H9 (cell line): ENCODE results near the gene ZNF396. TPM values are rescaled to one million over a fixed set of nuclear protein-coding genes. Genes with fewer than 3 reads are reported as not detected.

Experiments used
- DNase-seq: peaks from one replicate; pipeline ENCODE4 v3.0.0-alpha.2; 2017
- H2AFZ ChIP-seq: one replicate; pipeline ENCODE4 v1.6.1; 2013; ENCODE audit warnings: mild to moderate bottlenecking, low read length, control low read depth, moderate library complexity
- H2AK5ac ChIP-seq: 2 replicates; pipeline ENCODE4 v1.6.1; 2013; ENCODE audit warnings: low read length, control low read depth, mixed read lengths; ENCODE audit not compliant: insufficient read length
- H2BK120ac ChIP-seq: one replicate; pipeline ENCODE4 v1.6.1; 2013; ENCODE audit warnings: low read depth, mild to moderate bottlenecking, low read length, control low read depth, inconsistent platforms; ENCODE audit not compliant: poor library complexity, severe bottlenecking
- H2BK12ac ChIP-seq: 2 replicates; pipeline ENCODE4 v1.6.1; 2013; ENCODE audit warnings: low read length, control low read depth, mixed read lengths, low read depth; ENCODE audit not compliant: insufficient read length
- H2BK15ac ChIP-seq: 2 replicates; pipeline ENCODE4 v1.6.1; 2013; ENCODE audit warnings: low read depth, low read length, control low read depth
- H2BK20ac ChIP-seq: one replicate; pipeline ENCODE4 v1.6.1; 2013; ENCODE audit warnings: low read depth, mild to moderate bottlenecking, low read length, control low read depth, inconsistent platforms; ENCODE audit not compliant: poor library complexity, severe bottlenecking
- H2BK5ac ChIP-seq: 2 replicates; pipeline ENCODE4 v1.6.1; 2013; ENCODE audit warnings: low read length, control low read depth, mixed read lengths; ENCODE audit not compliant: insufficient read length
- H3K14ac ChIP-seq: 2 replicates; pipeline ENCODE4 v1.6.1; 2013; ENCODE audit warnings: low read length, control low read depth; ENCODE audit not compliant: insufficient read depth
- H3K18ac ChIP-seq: 2 replicates; pipeline ENCODE4 v1.6.1; 2013; ENCODE audit warnings: low read depth, mild to moderate bottlenecking, mixed read lengths, low read length, control low read depth; ENCODE audit not compliant: insufficient read length
- H3K23ac ChIP-seq: 2 replicates; pipeline ENCODE4 v1.6.1; 2013; ENCODE audit warnings: low read length, control low read depth, mixed read lengths, low read depth; ENCODE audit not compliant: insufficient read length
- H3K23me2 ChIP-seq: 2 replicates; pipeline ENCODE4 v1.6.1; 2013; ENCODE audit warnings: low read depth, mild to moderate bottlenecking, mixed read lengths, low read length, control low read depth; ENCODE audit not compliant: insufficient read length, poor library complexity, severe bottlenecking
- H3K27ac ChIP-seq: 2 replicates; pipeline ENCODE4 v1.5.1; 2013; ENCODE audit warnings: low read length, control low read depth, mixed read lengths, low read depth; ENCODE audit not compliant: insufficient read length
- H3K27me3 ChIP-seq: 2 replicates; pipeline ENCODE4 v1.6.1; 2013; ENCODE audit warnings: low read length, control low read depth, inconsistent platforms; ENCODE audit not compliant: insufficient read depth
- H3K4ac ChIP-seq: 2 replicates; pipeline ENCODE4 v1.6.1; 2013; ENCODE audit warnings: low read depth, mild to moderate bottlenecking, control low read depth, inconsistent platforms, low read length, moderate library complexity
- H3K4me1 ChIP-seq: 2 replicates; pipeline ENCODE4 v1.6.1; 2013; ENCODE audit warnings: low read length, control low read depth, inconsistent platforms; ENCODE audit not compliant: insufficient read depth
- H3K4me2 ChIP-seq: 2 replicates; pipeline ENCODE4 v1.6.1; 2013; ENCODE audit warnings: low read length, control low read depth, mixed read lengths; ENCODE audit not compliant: insufficient read length, insufficient read depth
- H3K56ac ChIP-seq: 2 replicates; pipeline ENCODE4 v1.6.1; 2013; ENCODE audit warnings: low read depth, mild to moderate bottlenecking, mixed read lengths, low read length, control low read depth; ENCODE audit not compliant: insufficient read length
- H3K79me1 ChIP-seq: 2 replicates; pipeline ENCODE4 v1.6.1; 2013; ENCODE audit warnings: low read depth, mild to moderate bottlenecking, moderate library complexity, low read length, control low read depth, inconsistent platforms; ENCODE audit not compliant: insufficient read depth, poor library complexity, severe bottlenecking
- H3K79me2 ChIP-seq: 2 replicates; pipeline ENCODE4 v1.6.1; 2013; ENCODE audit warnings: low read length, control low read depth, inconsistent platforms; ENCODE audit not compliant: insufficient read depth
- H3K9ac ChIP-seq: 2 replicates; pipeline ENCODE4 v1.6.1; 2013; ENCODE audit warnings: low read length, control low read depth, mixed read lengths; ENCODE audit not compliant: insufficient read length; ENCODE audit errors: extremely low read depth
- H3K9me3 ChIP-seq: one replicate; pipeline ENCODE4 v1.6.1; 2013; ENCODE audit warnings: low read depth, low read length, inconsistent platforms; ENCODE audit not compliant: control insufficient read depth
- H3T11ph ChIP-seq: one replicate; pipeline ENCODE4 v1.6.1; 2013; ENCODE audit warnings: mild to moderate bottlenecking, low read length, control low read depth, inconsistent platforms
- H4K20me1 ChIP-seq: one replicate; pipeline ENCODE4 v1.6.1; 2013; ENCODE audit not compliant: control insufficient read depth, insufficient read length, insufficient read depth
- H4K5ac ChIP-seq: 2 replicates; pipeline ENCODE4 v1.6.1; 2013; ENCODE audit warnings: low read depth, mild to moderate bottlenecking, mixed read lengths, low read length, control low read depth; ENCODE audit not compliant: insufficient read length
- H4K8ac ChIP-seq: replicated peaks from 2 replicates; pipeline ENCODE4 v1.6.1; 2013; ENCODE audit warnings: low read length, control low read depth, mixed read lengths, low read depth; ENCODE audit not compliant: insufficient read length
- H4K91ac ChIP-seq: 2 replicates; pipeline ENCODE4 v1.6.1; 2013; ENCODE audit warnings: low read depth, mild to moderate bottlenecking, moderate library complexity, mixed read lengths, low read length, control low read depth; ENCODE audit not compliant: insufficient read length
- H3K27ac Mint-ChIP-seq, 3 experiments: 2 replicates in 2 of 3; 3 replicates in 1 of 3; pipeline ENCODE4 v1.8.0; 2020 to 2021; ENCODE audit warnings: mixed read lengths in 3 of 3, mild to moderate bottlenecking in 1 of 3, moderate library complexity in 1 of 3
- H3K27me3 Mint-ChIP-seq: 2 replicates; pipeline ENCODE4 v1.8.0; 2021; ENCODE audit warnings: low read depth, mild to moderate bottlenecking, moderate library complexity, mixed read lengths
- H3K36me3 Mint-ChIP-seq, 3 experiments: 2 replicates in 2 of 3; 3 replicates in 1 of 3; pipeline ENCODE4 v1.8.0; 2020 to 2021; ENCODE audit warnings: low read depth in 3 of 3, mixed read lengths in 3 of 3; ENCODE audit not compliant: insufficient read depth in 1 of 3
- H3K4me1 Mint-ChIP-seq, 2 experiments: 2 replicates each; pipeline ENCODE4 v1.8.0; 2020; ENCODE audit warnings: mixed read lengths in 2 of 2
- H3K4me3 Mint-ChIP-seq, 2 experiments: 2 replicates in 1 of 2; 3 replicates in 1 of 2; pipeline ENCODE4 v1.8.0; 2020 to 2021; ENCODE audit warnings: mild to moderate bottlenecking in 2 of 2, mixed read lengths in 2 of 2, moderate library complexity in 1 of 2
- H3K9me3 Mint-ChIP-seq, 2 experiments: 2 replicates in 1 of 2; 3 replicates in 1 of 2; pipeline ENCODE4 v1.8.0; 2020; ENCODE audit warnings: mild to moderate bottlenecking in 2 of 2, mixed read lengths in 2 of 2, moderate library complexity in 1 of 2
- WGBS: extraction: QIAGEN DNeasy Blood & Tissue Kit; methylation state at CpG from one replicate; pipeline ENCODE4 v1.1.7; 2013; ENCODE audit warnings: missing lambda C conversion rate, low lambda C conversion rate, mixed read lengths; ENCODE audit not compliant: insufficient read length; ENCODE audit errors: extremely low coverage; 5-methylcytosine and 5-hydroxymethylcytosine counted together
- long read RNA-seq: library from polyadenylated mRNA; unstranded; transcript quantifications from one replicate; pipeline ENCODE4 v2.0.0, GENCODE V29; 2020
- total RNA-seq: library from RNA; stranded (reverse); gene quantifications from 2 replicates; pipeline ENCODE4 v1.2.1, GENCODE V29; 2021
- TF ChIP-seq, protein P1 (sequence below): fragments of 200-600 bp; sonication (generic); conservative IDR thresholded peaks from 3 replicates; pipeline ENCODE4 v1.8.0; 2021; ENCODE audit warnings: antibody characterized with exemption, mild to moderate bottlenecking

ZNF396 gene
- 0.94 and 1.2 TPM in 2 replicates for total RNA-seq
- long read RNA-seq, transcript ZNF396-206 (4 exons, 2,752 nt), result major isoform, 6 of 10 reads
- long read RNA-seq, partial matches to known transcripts, result 0 of 10 reads
- long read RNA-seq, other reads (novel, unspliced or antisense), result 2 of 10 reads

DNA sequence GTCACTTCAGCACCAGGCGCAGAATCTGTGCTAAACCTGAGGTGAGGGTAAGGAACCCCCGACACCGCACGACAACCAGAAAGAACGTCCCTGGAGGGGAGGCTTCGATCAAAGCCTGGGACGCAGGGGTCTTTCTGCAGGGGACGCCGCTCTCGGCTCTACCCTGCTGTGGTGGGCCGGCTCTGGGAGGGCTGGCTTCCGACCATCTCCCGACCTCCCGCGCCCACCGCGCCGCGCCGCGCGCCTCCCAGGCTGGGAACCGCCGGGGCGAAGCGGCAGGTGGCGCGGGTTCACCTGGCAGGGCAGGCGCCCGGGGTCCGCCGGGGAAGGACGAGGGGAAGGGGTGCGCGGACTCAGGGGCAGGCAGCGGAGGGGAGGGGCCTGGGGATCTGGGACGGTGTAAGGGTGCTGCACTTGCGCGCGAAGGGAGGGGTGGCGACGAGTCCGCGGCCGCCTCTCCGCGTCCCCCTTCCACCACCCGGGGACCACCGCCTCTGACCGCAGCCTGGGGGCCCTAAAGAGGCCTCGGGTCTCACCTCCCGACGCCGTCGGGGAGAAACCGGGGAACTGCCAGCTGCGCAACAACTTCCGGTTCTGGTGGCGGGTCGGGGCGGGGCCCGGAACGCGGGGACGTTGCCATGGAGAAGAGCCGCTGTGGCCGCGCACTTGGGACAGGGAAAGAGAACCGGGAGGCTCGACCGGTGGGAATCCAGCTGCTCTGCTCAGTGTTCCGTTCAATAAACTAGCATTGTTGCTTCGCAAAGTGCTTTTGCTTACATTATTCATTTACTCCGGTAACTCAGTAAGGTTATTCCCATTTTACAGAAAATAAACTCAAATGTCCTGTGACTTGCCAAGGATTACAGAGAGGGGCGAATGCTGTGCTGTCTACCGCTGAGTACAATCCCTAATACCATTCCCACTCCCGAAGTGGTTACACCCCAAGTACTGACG lies at the start of gene ZNF396:
Gene ZNF396 (minus strand): TSS at position 596 of the 954 bp plus-strand sequence. CDS start 3,045 bp downstream, outside the sequence.
- Histone ChIP-seq H3K4me2 (peak within 1 kb of the TSS; percentile 68), H3K14ac (no peak within 1 kb of the TSS; the same call in 1 of the 2 replicates)
- peaks cover 5% of the 10 kb centered on the region in 2 experiments; a peak in 2 of 5 replicates for H3K9me3 Mint-ChIP-seq

More for the DNA sequence above, at the start of gene ZNF396:
- Histone ChIP-seq H3K27ac (no peak within 1 kb of the TSS), H2AFZ (no peak within 1 kb of the TSS), H2BK20ac (no peak within 1 kb of the TSS), H3K9ac (no peak within 1 kb of the TSS), H2BK12ac (no peak within 1 kb of the TSS), H4K20me1 (no peaks in the 10 kb centered on the region), H3K18ac (no peak within 1 kb of the TSS), H4K91ac (no peak within 1 kb of the TSS), H3T11ph (no peak within 1 kb of the TSS), H3K4ac (no peak within 1 kb of the TSS), H3K4me1 (no peaks in the 10 kb centered on the region; the same call in 1 of the 2 replicates), H3K79me2 (no peaks in the 10 kb centered on the region), H3K56ac (no peak within 1 kb of the TSS), H2BK5ac (no peak within 1 kb of the TSS), H3K23ac (no peak within 1 kb of the TSS), H4K5ac (no peak within 1 kb of the TSS), H2BK120ac (no peak within 1 kb of the TSS), H2AK5ac (no peak within 1 kb of the TSS), H3K9me3 (no peaks in the 10 kb centered on the region), H2BK15ac (no peak within 1 kb of the TSS), H4K8ac (no peak within 1 kb of the TSS), H3K23me2 (peaks cover 4% of the 10 kb centered on the region), H3K27me3 (no peaks in the 10 kb centered on the region), H3K79me1 (no peaks in the 10 kb centered on the region)
- TF ChIP-seq, protein P1, sequence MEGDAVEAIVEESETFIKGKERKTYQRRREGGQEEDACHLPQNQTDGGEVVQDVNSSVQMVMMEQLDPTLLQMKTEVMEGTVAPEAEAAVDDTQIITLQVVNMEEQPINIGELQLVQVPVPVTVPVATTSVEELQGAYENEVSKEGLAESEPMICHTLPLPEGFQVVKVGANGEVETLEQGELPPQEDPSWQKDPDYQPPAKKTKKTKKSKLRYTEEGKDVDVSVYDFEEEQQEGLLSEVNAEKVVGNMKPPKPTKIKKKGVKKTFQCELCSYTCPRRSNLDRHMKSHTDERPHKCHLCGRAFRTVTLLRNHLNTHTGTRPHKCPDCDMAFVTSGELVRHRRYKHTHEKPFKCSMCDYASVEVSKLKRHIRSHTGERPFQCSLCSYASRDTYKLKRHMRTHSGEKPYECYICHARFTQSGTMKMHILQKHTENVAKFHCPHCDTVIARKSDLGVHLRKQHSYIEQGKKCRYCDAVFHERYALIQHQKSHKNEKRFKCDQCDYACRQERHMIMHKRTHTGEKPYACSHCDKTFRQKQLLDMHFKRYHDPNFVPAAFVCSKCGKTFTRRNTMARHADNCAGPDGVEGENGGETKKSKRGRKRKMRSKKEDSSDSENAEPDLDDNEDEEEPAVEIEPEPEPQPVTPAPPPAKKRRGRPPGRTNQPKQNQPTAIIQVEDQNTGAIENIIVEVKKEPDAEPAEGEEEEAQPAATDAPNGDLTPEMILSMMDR, result no peak; the same call in 2 of the 3 replicates
- no CpG with 5 or more reads among the region's 78 CpGs for WGBS
- DNase-seq, result peak; percentile 90
- H3K4me1 Mint-ChIP-seq, result peaks cover 8 to 14% of the 10 kb centered on the region in 2 experiments
- H3K27ac Mint-ChIP-seq, result no peak within 1 kb of the TSS; a peak in 1 of 7 replicates
- no peaks in the 10 kb centered on the region for H3K36me3 Mint-ChIP-seq
- peaks cover 23% of the 10 kb centered on the region for H3K27me3 Mint-ChIP-seq
- peak within 1 kb of the TSS; percentile 77 to 89 for H3K4me3 Mint-ChIP-seq
